Smooth muscle cell (in vitro differentiated cells): ENCODE measurements around the gene USP37. TPM values are rescaled to one million over a fixed set of nuclear protein-coding genes. Genes with fewer than 3 reads are reported as not detected.

ENCODE experiments used
- DNase-seq: peaks from one replicate; lab custom pipeline; 2025; ENCODE audit not compliant: unreplicated experiment; lab: John Stamatoyannopoulos, UW
- H2AFZ ChIP-seq: fragments of 200-600 bp; sonication (generic); 2 replicates; pipeline ENCODE4 v1.6.0; 2016; ENCODE audit warnings: antibody characterized with exemption, low read depth, mild to moderate bottlenecking
- H3F3A ChIP-seq: fragments of 200-600 bp; sonication (generic); 2 replicates; pipeline ENCODE4 v1.6.0; 2017; ENCODE audit warnings: antibody characterized with exemption, low read depth
- H3K27ac ChIP-seq: fragments of 200-600 bp; sonication (generic); 2 replicates; pipeline ENCODE4 v1.5.1; 2016; ENCODE audit warnings: low read depth, mild to moderate bottlenecking
- H3K27me3 ChIP-seq: fragments of 200-600 bp; sonication (generic); 2 replicates; pipeline ENCODE4 v1.6.1; 2016; ENCODE audit warnings: low read depth, mild to moderate bottlenecking
- H3K36me3 ChIP-seq: fragments of 200-600 bp; sonication (generic); 2 replicates; pipeline ENCODE4 v1.5.1; 2016; ENCODE audit warnings: low read depth
- H3K4me1 ChIP-seq: fragments of 200-600 bp; sonication (generic); 2 replicates; pipeline ENCODE4 v1.5.1; 2016; ENCODE audit warnings: low read depth
- H3K4me2 ChIP-seq: fragments of 200-600 bp; sonication (generic); 2 replicates; pipeline ENCODE4 v1.6.0; 2016; ENCODE audit warnings: mild to moderate bottlenecking
- H3K4me3 ChIP-seq: fragments of 200-600 bp; sonication (generic); 2 replicates; pipeline ENCODE4 v1.5.1; 2016; ENCODE audit warnings: mild to moderate bottlenecking
- H3K79me2 ChIP-seq: fragments of 200-600 bp; sonication (generic); 2 replicates; pipeline ENCODE4 v1.6.0; 2016; ENCODE audit warnings: low read depth, mild to moderate bottlenecking
- H3K9ac ChIP-seq: fragments of 200-600 bp; sonication (generic); 2 replicates; pipeline ENCODE4 v1.6.0; 2016; ENCODE audit warnings: low read depth
- H3K9me3 ChIP-seq: fragments of 200-600 bp; sonication (generic); replicated peaks from 2 replicates; pipeline ENCODE4 v1.5.1; 2016; ENCODE audit warnings: low read depth
- H4K20me1 ChIP-seq: fragments of 200-600 bp; sonication (generic); 2 replicates; pipeline ENCODE4 v1.6.0; 2016; ENCODE audit warnings: low read depth
- CTCF ChIP-seq: fragments of 200-600 bp; sonication (generic); IDR thresholded peaks from 2 replicates; pipeline ENCODE4 v1.5.1; 2017; ENCODE audit warnings: borderline replicate concordance, mild to moderate bottlenecking, antibody characterized with exemption; ENCODE audit not compliant: insufficient read depth, poor library complexity, severe bottlenecking
- WGBS: methylation state at CpG from one replicate; pipeline ENCODE4 v1.1.7; 2016; ENCODE audit warnings: low lambda C conversion rate; 5-methylcytosine and 5-hydroxymethylcytosine counted together
- polyA plus RNA-seq: library from polyadenylated mRNA; unstranded; fragments of >200 nt; fragmentation: Nextera tagmentation; extraction: Ambion mirVana; gene quantifications from 2 replicates; pipeline ENCODE4 v1.2.1, GENCODE V29; 2016
- total RNA-seq: library from RNA; depleted of rRNA; stranded (reverse); fragments of >200 nt; gene quantifications from 2 replicates; pipeline ENCODE4 v1.2.3, GENCODE V29; 2014

Gene USP37
- total and polyA plus RNA-seq, 2 experiments from 2014 or later: 3.6 to 10.8 TPM

- no peaks in the 10 kb centered on the region for H3K36me3 ChIP-seq
- no peak overlapping the region for H3K4me2 ChIP-seq
- no peak for DNase-seq
- no peaks in the 10 kb centered on the region for H3K27me3 ChIP-seq
- no peak overlapping the region for H3K27ac ChIP-seq
- no peaks in the 10 kb centered on the region for H3K4me1 ChIP-seq
- no peak overlapping the region for H2AFZ ChIP-seq
- no peaks in the 10 kb centered on the region for H3K9me3 ChIP-seq
- H4K20me1 ChIP-seq: no peaks in the 10 kb centered on the region
- no peak for TF ChIP-seq CTCF
- no peak overlapping the region for H3K9ac ChIP-seq
- H3K4me3 ChIP-seq: no peak overlapping the region
- H3K79me2 ChIP-seq: no peaks in the 10 kb centered on the region
- H3F3A ChIP-seq: no peaks in the 10 kb centered on the region
These were observed 59.9 kb downstream of the USP37 start for GRCh38 chr2:218508299-218508698.

- Histone ChIP-seq H3K27me3 (no peaks in the 10 kb centered on the region), H3K4me2 (no peak overlapping the region), H3K9ac (no peak overlapping the region), H3K79me2 (no peaks in the 10 kb centered on the region), H3K27ac (no peak overlapping the region), H3K4me3 (no peak overlapping the region), H3K4me1 (no peaks in the 10 kb centered on the region), H2AFZ (no peak overlapping the region), H3K9me3 (no peaks in the 10 kb centered on the region), H3F3A (no peaks in the 10 kb centered on the region), H4K20me1 (no peaks in the 10 kb centered on the region), H3K36me3 (no peaks in the 10 kb centered on the region)
- 94% methylated on average over 6 of the region's 6 CpGs for WGBS
- TF ChIP-seq CTCF: no peak
- no peak for DNase-seq
These were observed 62.3 kb downstream of the USP37 start for GRCh38 chr2:218505754-218506371.

- Histone ChIP-seq H4K20me1 (no peaks in the 10 kb centered on the region), H3K4me3 (no peak overlapping the region), H3K9me3 (no peaks in the 10 kb centered on the region), H3K27ac (no peak overlapping the region), H3K4me1 (no peaks in the 10 kb centered on the region), H3K36me3 (peaks cover 5% of the 10 kb centered on the region), H3K9ac (no peak overlapping the region), H3F3A (no peaks in the 10 kb centered on the region), H3K79me2 (no peaks in the 10 kb centered on the region), H3K4me2 (no peak overlapping the region), H3K27me3 (no peaks in the 10 kb centered on the region), H2AFZ (no peak overlapping the region)
- WGBS: 60% methylated on average over 2 of the region's 2 CpGs
- no peak for DNase-seq
- no peak for TF ChIP-seq CTCF
These were observed 66.5 kb downstream of the USP37 start for GRCh38 chr2:218501665-218502064.

GRCh38 chr2:218500501-218501060 lies 67.6 kb downstream of the USP37 start:
- Histone ChIP-seq H3K27me3 (no peaks in the 10 kb centered on the region), H3K4me3 (no peak overlapping the region), H3K36me3 (peaks cover 7% of the 10 kb centered on the region), H3K9ac (no peak overlapping the region), H3K4me1 (no peaks in the 10 kb centered on the region), H3K27ac (no peak overlapping the region), H2AFZ (no peak overlapping the region), H3K4me2 (no peak overlapping the region), H3K9me3 (no peaks in the 10 kb centered on the region), H3K79me2 (no peaks in the 10 kb centered on the region), H3F3A (no peaks in the 10 kb centered on the region), H4K20me1 (no peaks in the 10 kb centered on the region)
- WGBS: 96% methylated on average over 10 of the region's 10 CpGs
- TF ChIP-seq CTCF: no peak
- no peak for DNase-seq
